IPS-NIHi7 (cell line): ENCODE measurements around the gene TIMM8B.
"Not testable (repeated sequence)": the region's sequence is repeated elsewhere in the genome, so short reads cannot be mapped to it uniquely, and the experiment has no call there.

Experiments
- DNase-seq: peaks from one replicate; pipeline ENCODE4 v3.0.0; 2012; ENCODE audit warnings: mixed read lengths; ENCODE audit errors: extremely low spot score

TIMM8B gene

GRCh38 chr11:112086422-112087191, at the start of gene TIMM8B, which contains the start of gene SDHD:
TIMM8B (minus strand) TSS chr11:112086756; CDS start chr11:112086723, 33 bp downstream.
SDHD (plus strand) TSS chr11:112086873; CDS start chr11:112086908, 35 bp downstream.
- DNase-seq, result peak; percentile 98

GRCh38 chr11:112134473-112134872, 47.9 kb upstream of the TIMM8B start:
- DNase-seq, result no peak

GRCh38 chr11:112132737-112133136, 46.2 kb upstream of the TIMM8B start:
- DNase-seq, result no peak

- DNase-seq, result no peak
Measured at GRCh38 chr11:112129656-112130055, 43.1 kb upstream of the TIMM8B start.

GRCh38 chr11:112128483-112129121, 42.0 kb upstream of the TIMM8B start:
- no peak for DNase-seq

- DNase-seq, result no peak
Measured at GRCh38 chr11:112127056-112127455, 40.5 kb upstream of the TIMM8B start.

- no peak for DNase-seq
Measured at GRCh38 chr11:112123129-112123528, 36.6 kb upstream of the TIMM8B start.

- DNase-seq, result no peak
Measured at GRCh38 chr11:112121981-112122615, 35.5 kb upstream of the TIMM8B start.

- no peak for DNase-seq
Measured at GRCh38 chr11:112118176-112118575, 31.6 kb upstream of the TIMM8B start.

GRCh38 chr11:112115386-112115785, 28.8 kb upstream of the TIMM8B start:
- DNase-seq, result no peak

- no peak for DNase-seq
Measured at GRCh38 chr11:112114460-112114859, 27.9 kb upstream of the TIMM8B start.

GRCh38 chr11:112113539-112114457, 27.2 kb upstream of the TIMM8B start:
- peak; percentile 71 for DNase-seq

GRCh38 chr11:112106070-112106469, 19.5 kb upstream of the TIMM8B start:
- no peak for DNase-seq

GRCh38 chr11:112103446-112103845, 16.9 kb upstream of the TIMM8B start:
- no peak for DNase-seq

- no peak for DNase-seq
Measured at GRCh38 chr11:112100462-112100861, 13.9 kb upstream of the TIMM8B start.

- DNase-seq, result no peak
Measured at GRCh38 chr11:112097734-112098528, 11.4 kb upstream of the TIMM8B start.

- DNase-seq, result no peak
Measured at GRCh38 chr11:112096194-112096593, 9.6 kb upstream of the TIMM8B start.

GRCh38 chr11:112095302-112095701, 8.7 kb upstream of the TIMM8B start:
- not testable (repeated sequence) for DNase-seq

GRCh38 chr11:112087212-112087611, 656 bp upstream of the TIMM8B start:
- no peak for DNase-seq

- peak; percentile 41 for DNase-seq
Measured at GRCh38 chr11:112085822-112086421, 634 bp downstream of the TIMM8B start.
